Neural crest cell (in vitro differentiated cells): ENCODE data around the gene PMM2. TPM values are rescaled to one million over a fixed set of nuclear protein-coding genes. Genes with fewer than 3 reads are reported as not detected.

Source experiments
- DNase-seq: peaks from one replicate; pipeline ENCODE4 v3.0.0; 2021; ENCODE audit warnings: low read depth, mixed read lengths, low spot score
- H3K27ac Mint-ChIP-seq: one replicate; pipeline ENCODE4 v1.8.0; 2021; ENCODE audit warnings: mild to moderate bottlenecking, mixed read lengths; ENCODE audit not compliant: unreplicated experiment
- H3K27me3 Mint-ChIP-seq: 2 replicates; pipeline ENCODE4 v1.8.0; 2021; ENCODE audit warnings: low read depth, mild to moderate bottlenecking, mixed read lengths
- H3K36me3 Mint-ChIP-seq: 2 replicates; pipeline ENCODE4 v1.8.0; 2021; ENCODE audit warnings: low read depth, mild to moderate bottlenecking, mixed read lengths
- H3K4me1 Mint-ChIP-seq: 2 replicates; pipeline ENCODE4 v1.8.0; 2021; ENCODE audit warnings: mixed read lengths
- H3K4me3 Mint-ChIP-seq: one replicate; pipeline ENCODE4 v1.8.0; 2021; ENCODE audit warnings: mild to moderate bottlenecking, mixed read lengths
- H3K9me3 Mint-ChIP-seq: 2 replicates; pipeline ENCODE4 v1.8.0; 2021; ENCODE audit warnings: mixed read lengths
- CTCF ChIP-seq: fragments of 200-600 bp; sonication (generic); conservative IDR thresholded peaks from 2 replicates; pipeline ENCODE4 v1.5.0; 2021; ENCODE audit warnings: antibody characterized with exemption, mild to moderate bottlenecking
- total RNA-seq: library from RNA; stranded (reverse); gene quantifications from 2 replicates; pipeline ENCODE4 v1.2.1, GENCODE V29; 2021

PMM2 gene
- total RNA-seq, 1 donor from 2014 or later = 21.5 TPM

DNA sequence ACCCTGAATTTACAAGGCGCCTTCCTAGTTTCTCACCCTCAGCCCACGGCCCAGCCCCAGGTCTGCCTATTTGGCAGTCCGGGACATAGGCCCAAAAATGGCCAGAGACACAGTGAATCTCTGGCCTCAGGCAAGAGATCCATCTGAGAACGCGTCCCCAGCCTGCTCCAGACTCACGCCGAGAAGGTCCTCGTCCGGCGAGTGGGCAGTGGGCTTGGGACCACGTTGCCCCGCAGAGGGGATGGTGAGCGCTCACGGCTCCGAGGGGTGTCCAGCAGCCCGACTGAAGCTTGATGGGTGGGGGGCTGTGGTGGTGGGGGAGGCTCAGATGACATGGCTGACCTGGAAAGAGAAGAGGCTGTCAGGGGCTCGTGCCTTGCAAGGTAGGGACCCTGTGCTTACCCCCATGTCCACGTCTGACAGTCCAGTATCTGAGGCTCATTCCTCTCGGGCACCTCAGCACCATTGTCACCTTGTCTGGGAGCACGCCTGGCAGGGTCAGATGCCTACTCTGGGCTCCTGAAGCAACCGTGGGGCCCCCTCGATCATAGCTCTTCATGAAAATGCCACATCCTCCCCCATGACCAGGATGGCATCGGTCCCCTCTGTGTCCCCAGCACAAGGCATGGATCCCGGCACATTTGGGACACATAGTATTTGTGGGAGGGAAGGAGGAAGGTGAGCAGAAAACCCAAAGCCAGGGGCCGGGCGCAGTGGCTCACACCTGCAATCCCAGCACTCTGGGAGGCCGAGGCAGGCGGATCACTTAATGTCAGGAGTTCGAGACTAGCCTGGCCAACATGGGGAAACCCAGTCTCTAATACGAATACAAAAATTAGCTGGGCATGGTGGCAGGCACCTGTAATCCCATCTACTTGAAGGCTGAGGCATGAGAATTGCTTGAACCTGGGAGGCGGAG is 61.6 kb downstream of the PMM2 start:
- H3K36me3 Mint-ChIP-seq = peaks cover 9% of the 10 kb centered on the region
- H3K9me3 Mint-ChIP-seq = no peaks in the 10 kb centered on the region
- DNase-seq = no peak
- no peak for TF ChIP-seq CTCF
- H3K4me1 Mint-ChIP-seq = peaks cover 25% of the 10 kb centered on the region
- peak overlapping the region; percentile 11 for H3K4me3 Mint-ChIP-seq
- H3K27ac Mint-ChIP-seq = no peak overlapping the region
- H3K27me3 Mint-ChIP-seq = peaks cover 2% of the 10 kb centered on the region

- H3K27ac Mint-ChIP-seq = no peak overlapping the region
Observed at GRCh38 chr16:8859913-8860881, 62.6 kb downstream of the PMM2 start.

DNA sequence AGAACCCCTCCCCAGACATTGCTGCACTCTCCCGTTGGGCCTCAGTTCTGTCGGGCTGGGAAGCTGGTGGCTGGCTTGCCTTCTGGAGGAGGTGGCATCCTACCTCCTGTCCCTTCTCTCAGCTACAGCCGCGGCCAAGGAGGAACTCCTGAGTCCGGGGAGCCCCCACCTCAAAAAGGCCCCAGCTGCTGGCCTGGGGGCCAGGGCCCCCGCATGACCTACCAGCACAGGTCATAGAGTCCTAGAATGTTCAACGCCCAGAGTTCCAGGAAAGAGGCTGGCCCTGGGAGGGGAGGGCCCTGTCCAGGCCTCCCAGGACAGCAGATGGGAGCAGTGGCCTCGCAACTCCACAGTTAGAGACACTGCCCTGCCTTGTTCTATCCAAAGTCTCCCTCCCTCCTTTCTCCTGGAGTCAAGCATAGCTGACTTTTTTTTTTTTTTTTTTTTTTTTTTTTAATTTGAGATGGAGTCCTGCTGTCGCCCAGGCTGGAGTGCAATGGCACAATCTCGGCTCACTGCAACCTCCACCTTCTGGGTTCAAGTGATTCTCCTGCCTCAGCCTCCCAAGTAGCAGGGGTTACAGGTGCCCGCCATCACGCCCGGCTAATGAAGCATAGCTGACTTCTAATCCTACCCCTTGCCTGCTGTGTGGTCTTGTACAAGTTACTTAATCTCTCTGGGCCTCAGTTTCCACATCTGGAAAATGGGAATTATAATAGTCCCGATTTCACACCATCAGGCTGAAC is 64.1 kb downstream of the PMM2 start:
- Mint-ChIP-seq H3K27ac (peak overlapping the region; percentile 75), H3K4me3 (peak overlapping the region; percentile 61), H3K4me1 (peaks cover 46% of the 10 kb centered on the region), H3K27me3 (peaks cover 8% of the 10 kb centered on the region), H3K36me3 (peaks cover 4% of the 10 kb centered on the region), H3K9me3 (no peaks in the 10 kb centered on the region)
- DNase-seq = no peak
- no peak for TF ChIP-seq CTCF

More at GRCh38 chr16:8859913-8860881, 62.6 kb downstream of the PMM2 start:
- Mint-ChIP-seq H3K4me1 (peaks cover 32% of the 10 kb centered on the region), H3K36me3 (peaks cover 6% of the 10 kb centered on the region), H3K4me3 (peak overlapping the region; percentile 15), H3K27me3 (peaks cover 4% of the 10 kb centered on the region), H3K9me3 (no peaks in the 10 kb centered on the region)
- no peak for TF ChIP-seq CTCF
- no peak for DNase-seq

GRCh38 chr16:8862309-8863130 is 64.9 kb downstream of the PMM2 start:
- no peaks in the 10 kb centered on the region for H3K9me3 Mint-ChIP-seq
- H3K27me3 Mint-ChIP-seq = peaks cover 8% of the 10 kb centered on the region
- H3K4me3 Mint-ChIP-seq = peak overlapping the region; percentile 61
- peak overlapping the region; percentile 27 for H3K27ac Mint-ChIP-seq
- peaks cover 4% of the 10 kb centered on the region for H3K36me3 Mint-ChIP-seq
- no peak for TF ChIP-seq CTCF
- no peak for DNase-seq
- H3K4me1 Mint-ChIP-seq = peaks cover 53% of the 10 kb centered on the region
